ENCODE data around the gene UBE2F. TPM values are rescaled to one million over a fixed set of nuclear protein-coding genes. Genes with fewer than 3 reads are reported as not detected.

Gene UBE2F
- total and polyA plus RNA-seq, 9 of the 15 experiments (the other 6 are each of a cell fraction or from before 2014, with no cell fraction given), result 18.1 to 88.1 (median 53.0) TPM

- TF ChIP-seq ELK1 (CRISPR knock-in tag; IDR thresholded peaks at IDR 0.05) (no peak), EP300 (IDR thresholded peaks at IDR 0.05; ENCODE audit: low read length) (peak; percentile 66), JUNB (CRISPR knock-in tag; conservative IDR thresholded peaks at IDR 0.05) (no peak), C11orf30 (IDR thresholded peaks at IDR 0.05; ENCODE audit: low read depth) (peak; percentile 85), ZBTB12 (CRISPR knock-in tag; IDR thresholded peaks at IDR 0.05) (no peak), TAF15 (IDR thresholded peaks at IDR 0.05; ENCODE audit: low read depth, low read length) (no peak), ZNF277 (CRISPR knock-in tag; IDR thresholded peaks at IDR 0.05; ENCODE audit: borderline replicate concordance) (no peak), TRIM28 (IDR thresholded peaks at IDR 0.05) (no peak), ZNF316 (IDR thresholded peaks at IDR 0.05) (peak; percentile 95), MAFG (tag; conservative IDR thresholded peaks at IDR 0.05) (peak; percentile 84), DMBX1 (CRISPR knock-in tag; IDR thresholded peaks at IDR 0.05; ENCODE audit: borderline replicate concordance) (no peak), TRIM24 (IDR thresholded peaks at IDR 0.05) (peak; percentile 58 to 76; a peak in 3 of 4 replicates), SAFB2 (IDR thresholded peaks at IDR 0.05; ENCODE audit: borderline replicate concordance, low read depth, low read length, severe bottlenecking) (no peak), ZZZ3 (IDR thresholded peaks at IDR 0.05) (no peak), NCOR1 (IDR thresholded peaks at IDR 0.05) (peak; percentile 6; the same call in 1 of the 2 replicates), ZNF41 (CRISPR knock-in tag; conservative IDR thresholded peaks at IDR 0.05) (no peak), EHMT2 (IDR thresholded peaks at IDR 0.05) (no peak)
Measured at GRCh38 chr2:238053191-238053776, 86.5 kb downstream of the UBE2F start (continued).

Data from K562 (cell line).